ENCODE results near the gene HIVEP3.

The HIVEP3 gene

DNA sequence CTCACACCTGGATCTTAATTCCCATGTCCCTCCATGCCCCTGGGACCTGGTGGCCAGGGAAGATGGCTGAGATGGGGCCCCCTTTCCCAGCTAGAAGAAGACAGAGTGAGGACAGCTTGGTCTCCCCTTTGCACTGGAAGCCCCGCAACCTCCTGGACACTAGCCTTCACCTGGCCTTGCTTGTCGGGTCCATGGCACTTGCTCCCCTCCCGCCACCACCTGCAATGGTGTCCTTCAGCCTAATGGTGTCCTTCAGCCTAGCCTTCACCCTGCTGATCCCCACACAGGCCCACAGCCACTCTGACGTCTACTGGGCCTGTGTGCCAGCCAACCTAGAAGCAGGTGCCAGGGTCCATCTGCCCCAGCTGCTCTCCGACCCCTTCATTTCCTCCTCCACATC is 388.3 kb downstream of the HIVEP3 start:
- no peak for DNase-seq (ENCODE audit: low spot score)

DNA sequence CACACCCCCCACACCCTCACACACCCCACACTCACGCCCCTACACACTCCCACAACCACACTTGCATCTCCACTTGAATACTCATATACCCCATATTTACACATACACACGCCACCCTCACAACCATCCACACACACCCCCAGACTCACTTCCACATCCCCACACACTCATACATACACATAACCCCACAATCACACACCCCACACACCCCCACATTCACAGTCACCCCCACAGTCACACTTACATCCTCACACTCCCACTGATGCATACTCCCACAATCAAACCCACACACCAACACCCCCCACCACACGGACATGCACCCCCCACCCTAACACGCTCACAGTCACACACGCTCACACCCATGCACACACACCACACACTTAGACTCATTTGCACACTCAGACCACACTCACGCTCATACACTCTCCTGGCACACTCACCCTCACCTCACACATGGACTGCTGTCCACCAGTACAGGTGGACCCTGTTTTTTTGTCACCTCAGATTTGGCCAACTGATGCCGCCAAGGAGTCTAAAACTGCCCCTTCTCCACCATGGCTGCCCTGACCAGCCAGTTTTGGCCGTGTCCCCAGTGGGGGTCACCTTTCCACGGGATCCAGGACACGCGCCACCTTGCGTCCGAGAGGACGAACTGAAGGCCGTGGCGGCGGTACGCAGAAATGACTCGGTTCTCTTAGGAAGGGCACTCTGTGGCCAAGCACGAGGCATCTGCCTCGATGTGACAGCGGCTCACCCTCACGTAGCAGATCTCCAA is 388.9 kb downstream of the HIVEP3 start:
- DNase-seq (ENCODE audit: low spot score): no peak

DNA sequence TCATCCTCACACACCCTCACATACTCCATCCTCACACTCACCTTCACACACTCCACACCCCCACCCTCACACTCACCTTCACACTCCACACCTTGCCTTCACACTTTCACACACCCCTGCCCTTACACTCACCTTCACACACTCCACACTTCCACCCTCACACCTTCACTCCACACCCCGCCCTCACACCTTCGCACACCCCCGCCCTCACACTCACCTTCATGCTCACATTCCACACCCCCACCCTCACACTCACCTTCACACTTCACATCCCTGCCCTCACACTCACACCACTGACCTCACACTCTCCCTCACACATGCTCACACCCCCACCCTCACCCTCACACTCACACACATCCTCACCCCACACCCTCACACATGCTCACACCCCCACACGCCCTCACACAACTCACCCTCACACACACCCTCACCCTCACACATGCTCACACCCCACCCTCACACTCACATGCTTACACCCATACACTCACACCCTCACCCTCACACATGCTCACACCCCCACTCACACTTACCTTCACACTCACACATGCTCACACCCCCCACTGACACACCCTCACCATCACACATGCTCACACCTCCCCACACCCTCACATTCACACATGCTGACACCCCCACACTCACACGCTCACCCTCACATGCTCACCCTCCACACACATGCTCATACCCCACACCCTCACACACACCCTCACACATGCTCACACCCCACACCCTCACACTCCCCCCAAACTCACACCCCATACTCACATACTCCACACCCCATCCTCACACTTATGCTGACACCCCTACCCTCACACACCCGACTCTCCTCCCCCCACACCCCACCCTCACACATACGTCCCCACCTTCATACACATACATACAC is 389.8 kb downstream of the HIVEP3 start:
- DNase-seq (ENCODE audit: low spot score): no peak

DNA sequence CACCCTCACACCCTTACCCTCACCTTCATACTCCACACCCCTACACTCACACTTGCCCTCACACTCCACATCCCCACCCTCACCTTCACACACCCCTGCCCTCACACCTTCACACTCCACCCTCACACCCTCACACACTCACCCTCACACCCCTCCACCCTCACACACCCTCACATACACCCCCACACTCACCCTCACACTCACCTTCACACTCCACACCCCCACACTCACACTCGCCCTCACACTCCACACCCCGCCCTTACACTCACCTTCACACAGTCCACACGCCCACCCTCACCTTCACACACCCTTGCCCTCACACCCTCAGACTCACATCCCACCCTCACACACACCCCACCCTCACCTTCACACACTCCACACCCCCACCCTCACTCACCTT is 390.6 kb downstream of the HIVEP3 start:
- DNase-seq (ENCODE audit: low spot score): no peak

- DNase-seq (ENCODE audit: low spot score): no peak
These were observed 391.7 kb downstream of the HIVEP3 start for GRCh38 chr1:41526956-41527561.

- DNase-seq (ENCODE audit: low spot score): no peak
These were observed 392.7 kb downstream of the HIVEP3 start for GRCh38 chr1:41525891-41526587.

- no peak for DNase-seq (ENCODE audit: low spot score)
These were observed 393.7 kb downstream of the HIVEP3 start for GRCh38 chr1:41524676-41525675.

GRCh38 chr1:41523949-41524675 is 394.6 kb downstream of the HIVEP3 start:
- no peak for DNase-seq (ENCODE audit: low spot score)

DNA sequence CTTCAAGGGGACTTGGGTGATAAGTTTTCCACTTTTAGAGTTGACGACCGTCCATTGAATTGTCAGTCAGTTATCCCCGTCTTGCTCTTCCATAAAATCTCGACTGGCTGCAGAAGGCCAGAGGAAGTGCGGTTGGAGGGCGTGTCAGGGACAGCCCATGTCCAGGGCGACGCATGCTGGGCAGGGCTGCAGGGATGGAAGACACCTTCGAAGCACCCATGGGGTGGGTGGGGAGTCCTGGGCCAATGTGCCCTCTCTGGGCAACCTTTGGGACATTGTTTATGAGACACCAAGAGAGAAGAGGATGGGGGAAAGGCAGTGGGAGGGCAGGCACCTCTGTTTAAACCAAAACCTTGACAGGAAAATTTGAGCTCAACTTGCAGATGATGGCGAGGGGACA is 395.7 kb downstream of the HIVEP3 start:
- DNase-seq (ENCODE audit: low spot score): no peak

DNA sequence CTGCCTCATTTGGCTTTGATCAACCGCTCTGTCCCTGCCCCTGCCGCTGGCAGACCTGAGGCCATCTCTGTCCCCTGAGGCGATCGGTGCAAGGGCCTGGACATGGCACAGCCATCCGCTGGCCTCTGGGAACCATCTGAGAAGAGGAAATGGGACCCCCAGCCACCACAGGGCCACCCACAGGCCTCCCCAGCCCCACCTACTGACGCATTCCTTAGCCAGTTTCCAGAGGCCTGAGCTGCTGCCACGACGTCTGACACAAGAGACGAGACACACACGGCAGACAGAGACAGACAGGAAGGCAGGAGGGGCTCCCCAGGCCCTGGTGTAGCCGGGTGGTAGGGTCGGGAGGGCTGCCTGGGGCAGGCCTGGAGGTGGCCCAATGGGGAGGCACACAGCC is 397.0 kb downstream of the HIVEP3 start:
- no peak for DNase-seq (ENCODE audit: low spot score)

GRCh38 chr1:41520951-41521752 is 397.6 kb downstream of the HIVEP3 start:
- DNase-seq (ENCODE audit: low spot score): no peak

GRCh38 chr1:41519667-41520066 is 399.1 kb downstream of the HIVEP3 start:
- no peak for DNase-seq (ENCODE audit: low spot score)

DNA sequence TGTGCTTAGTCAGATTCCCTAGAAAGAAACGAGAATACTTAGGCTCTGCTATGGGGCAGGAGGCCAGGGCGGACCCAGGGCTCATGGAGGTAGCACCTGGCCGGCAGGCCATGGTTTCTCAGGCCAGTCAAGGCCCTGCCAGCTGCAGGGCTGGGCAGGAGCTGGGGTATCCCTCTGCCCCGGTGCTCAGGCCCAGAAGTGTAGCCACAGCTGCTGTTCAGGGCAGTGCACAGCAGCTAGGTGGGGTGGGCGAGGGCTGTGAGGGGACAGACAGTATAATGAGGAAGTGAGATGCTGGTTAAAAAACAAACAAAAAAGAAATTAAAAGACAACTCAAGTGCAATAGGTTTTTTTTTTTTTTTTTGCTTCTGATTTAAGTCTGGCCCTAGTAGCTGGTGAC is 400.3 kb downstream of the HIVEP3 start:
- no peak for DNase-seq (ENCODE audit: low spot score)

DNA sequence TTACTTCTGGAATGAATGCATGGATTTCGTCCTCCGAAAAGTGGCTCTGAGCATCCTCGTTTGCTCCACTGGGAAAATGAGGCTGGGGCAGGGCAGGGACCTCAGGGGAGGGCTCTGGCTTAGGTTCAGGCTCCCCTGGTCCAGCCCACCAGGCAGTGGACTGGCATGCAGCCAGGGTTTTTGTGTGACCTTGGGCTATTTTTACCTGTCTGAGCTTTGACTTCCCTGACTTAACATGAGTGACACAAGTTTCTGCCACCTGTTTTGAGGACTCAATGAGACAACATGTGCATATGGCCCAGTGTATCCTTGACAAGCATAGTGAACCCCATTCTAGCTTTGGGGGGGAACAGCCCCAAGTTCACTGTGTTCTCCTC is 401.7 kb downstream of the HIVEP3 start:
- DNase-seq (ENCODE audit: low spot score): no peak

DNA sequence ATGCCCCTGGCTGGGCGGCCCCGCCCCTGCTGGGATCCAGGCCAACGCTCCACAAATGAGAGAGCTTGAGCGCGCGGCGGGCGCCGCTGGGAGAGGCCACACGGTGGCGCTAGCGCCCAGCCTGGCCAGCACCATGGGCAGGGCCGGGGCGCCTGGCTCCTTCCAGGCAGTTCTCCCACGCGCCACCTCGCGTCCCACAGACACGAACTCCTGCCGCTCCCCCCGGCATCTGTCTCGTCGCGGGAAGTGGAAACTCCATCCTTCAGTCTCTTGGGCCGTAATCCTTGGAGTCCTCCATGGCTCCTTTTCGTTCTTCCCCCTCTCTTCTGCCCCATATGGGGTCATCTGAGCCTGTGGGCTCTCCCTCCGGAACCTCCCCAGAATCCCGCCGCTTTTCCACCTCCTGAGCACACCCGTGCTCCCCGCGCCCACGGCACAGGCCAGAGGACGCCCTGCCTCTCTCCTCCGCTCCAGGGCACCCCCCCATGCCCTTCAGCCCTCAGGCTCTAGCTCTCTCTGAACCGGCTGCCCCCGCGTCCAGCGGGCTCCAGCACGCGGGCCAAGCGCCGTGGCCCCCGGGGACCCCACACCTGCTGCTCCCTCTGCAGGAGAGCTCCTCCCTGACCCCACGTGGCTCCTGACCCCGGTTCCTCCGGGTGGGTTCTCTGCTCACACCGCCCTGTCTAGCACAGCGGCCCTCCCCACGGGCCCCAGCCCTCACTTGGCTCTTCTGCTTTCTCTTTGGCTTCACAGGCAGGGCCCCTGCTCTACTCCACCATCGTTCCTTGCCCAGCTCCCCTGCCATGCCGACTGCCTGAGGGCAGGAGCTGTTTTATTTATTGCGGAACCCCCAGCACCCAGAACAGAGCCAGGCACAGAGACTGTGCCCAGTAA is 402.3 kb downstream of the HIVEP3 start:
- peak; percentile 85 for DNase-seq (ENCODE audit: low spot score)

GRCh38 chr1:41515778-41516167 is 402.9 kb downstream of the HIVEP3 start:
- DNase-seq (ENCODE audit: low spot score): no peak

- DNase-seq (ENCODE audit: low spot score): peak; percentile 12
These were observed 403.5 kb downstream of the HIVEP3 start for GRCh38 chr1:41515131-41515678.

DNA sequence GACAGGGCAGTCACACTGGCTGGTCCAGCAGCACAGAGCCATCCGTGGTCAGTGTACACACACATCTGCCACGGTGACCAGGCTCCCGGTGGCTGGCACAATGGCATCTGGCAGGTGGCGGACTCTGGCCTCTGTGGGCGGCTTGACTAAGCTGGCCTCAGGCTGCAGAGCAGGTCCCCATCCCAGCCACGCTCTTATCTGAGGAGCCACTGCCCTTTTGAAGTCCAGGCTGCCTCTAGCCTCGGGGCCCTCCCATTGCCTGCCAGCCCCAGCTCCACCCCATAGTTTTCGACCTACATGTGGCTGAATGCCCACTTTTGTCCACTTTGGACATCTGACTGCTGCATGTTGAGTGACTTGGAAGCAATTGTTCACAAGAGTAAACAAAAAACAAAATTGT is 404.3 kb downstream of the HIVEP3 start:
- no peak for DNase-seq (ENCODE audit: low spot score)
